GM18498 (cell line): ENCODE results near the gene FAM227A.
"Not testable (repeated sequence)": the region's sequence is repeated elsewhere in the genome, so short reads cannot be mapped to it uniquely, and the experiment has no call there.

Experiments
- ATAC-seq: cut with Tn5 transposase; IDR thresholded peaks from one replicate; pipeline ENCODE4 v1.9.1; 2021; ENCODE audit warnings: mild to moderate bottlenecking, moderate library complexity; ENCODE audit not compliant: unreplicated experiment

Gene FAM227A

DNA sequence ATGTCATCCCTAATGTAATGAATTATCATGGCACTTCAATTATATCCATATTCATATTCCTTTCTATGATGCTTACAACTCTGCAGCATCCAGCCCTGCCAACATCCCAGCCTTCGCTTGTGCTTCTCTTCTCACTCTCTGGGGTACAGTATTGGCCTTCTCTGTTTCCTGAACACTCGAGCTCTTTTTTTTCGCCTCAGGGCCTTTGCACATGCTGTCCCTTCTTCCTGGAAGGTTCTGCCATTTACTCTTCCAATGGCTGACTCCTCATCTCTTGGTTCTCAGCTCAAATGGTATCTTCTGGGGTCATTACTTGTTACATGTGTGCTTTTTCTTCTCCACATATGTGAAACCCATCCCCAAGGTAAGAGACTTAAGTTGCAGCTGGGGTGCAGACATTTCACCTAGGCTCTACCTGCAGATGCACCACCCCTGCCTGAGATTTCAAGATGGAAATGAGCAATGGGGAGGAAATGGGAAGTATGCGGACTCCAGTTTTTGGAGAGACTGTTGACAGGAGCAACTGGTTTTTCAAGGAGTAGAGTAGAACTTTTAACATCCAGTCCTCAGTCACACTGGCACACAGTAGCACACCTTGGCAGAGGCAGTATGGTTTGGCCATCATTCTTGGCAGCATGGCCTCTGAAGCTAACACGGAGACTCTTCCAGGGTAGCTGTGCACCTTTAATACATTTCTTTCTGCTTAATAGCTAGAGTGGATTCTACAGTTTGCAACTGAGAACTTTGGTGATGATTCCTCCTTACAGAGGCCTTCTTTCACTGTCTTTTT is 43.8 kb downstream of the FAM227A start:
- ATAC-seq, result no peak

DNA sequence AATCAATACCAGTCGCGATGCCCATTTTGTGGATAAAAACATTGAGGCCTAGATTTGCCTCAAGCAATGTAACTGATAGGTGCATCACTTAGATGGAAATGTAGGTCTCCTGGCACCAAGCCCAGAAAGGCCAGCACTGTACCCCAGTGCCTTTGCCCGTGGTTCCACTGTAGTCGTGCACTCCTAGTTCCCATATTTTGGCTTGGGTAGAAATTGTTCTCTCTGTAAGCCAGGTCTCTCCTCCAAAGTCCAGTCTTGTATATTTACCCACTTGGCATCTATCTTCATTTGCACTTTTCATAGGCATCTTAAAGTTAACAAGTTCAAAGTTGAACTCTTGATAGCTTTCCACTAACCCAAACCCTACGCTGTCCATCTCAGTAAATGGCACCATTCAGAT is 44.6 kb downstream of the FAM227A start:
- ATAC-seq, result no peak

DNA sequence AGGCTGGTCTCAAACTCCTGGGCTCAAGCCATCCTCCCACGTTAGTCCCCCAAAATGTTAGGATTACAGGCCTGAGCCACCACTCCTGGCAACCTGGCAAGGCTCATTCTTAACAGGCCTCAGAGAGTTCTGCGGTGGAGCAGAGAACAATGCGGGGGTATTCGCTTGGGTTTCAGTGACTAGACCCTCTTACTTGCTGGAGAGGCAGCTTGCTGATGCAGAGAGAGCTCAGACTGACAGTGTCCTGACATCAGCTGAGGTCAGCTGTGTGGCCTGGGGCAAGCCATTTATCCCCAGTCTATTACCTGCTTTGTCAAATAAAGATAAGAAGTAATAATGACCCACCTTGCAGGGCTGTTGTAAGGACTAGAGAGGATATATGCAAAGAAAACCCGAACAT is 46.0 kb downstream of the FAM227A start:
- no peak for ATAC-seq

DNA sequence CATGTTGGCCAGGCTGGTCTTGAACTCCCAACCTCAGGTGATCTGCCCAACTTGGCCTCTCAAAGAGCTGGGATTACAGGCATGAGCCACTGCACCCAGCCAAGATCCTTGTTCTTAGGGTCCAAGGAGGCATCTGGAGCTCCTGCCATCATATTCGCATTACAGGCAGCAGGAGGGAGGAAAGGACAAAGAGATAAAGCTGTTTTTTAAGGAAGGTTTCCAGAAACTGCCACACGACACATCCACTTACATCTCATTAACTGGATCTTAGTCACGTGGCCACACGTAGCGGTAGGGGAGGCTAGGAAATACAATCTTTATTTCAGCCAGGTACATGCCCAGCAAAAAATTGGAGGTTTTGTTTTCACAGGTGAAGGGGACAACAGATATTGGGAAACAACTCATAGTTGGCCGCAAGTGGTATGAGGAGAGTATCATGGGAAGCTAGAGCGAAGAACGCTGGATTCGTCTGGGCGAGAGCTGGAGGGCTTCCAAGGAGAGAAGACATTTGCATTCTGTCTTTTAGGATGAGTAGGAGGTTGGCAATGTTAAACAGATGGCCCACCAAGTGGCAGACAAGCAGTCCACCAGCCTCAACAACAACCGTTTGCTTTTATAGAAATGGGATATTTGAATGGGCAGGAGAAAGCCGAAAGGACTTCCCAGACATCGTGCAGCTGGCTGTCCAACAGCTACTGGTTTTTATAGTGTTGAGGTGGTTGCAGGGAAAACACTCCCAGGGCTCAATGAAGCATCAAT is 47.0 kb downstream of the FAM227A start:
- no peak for ATAC-seq

DNA sequence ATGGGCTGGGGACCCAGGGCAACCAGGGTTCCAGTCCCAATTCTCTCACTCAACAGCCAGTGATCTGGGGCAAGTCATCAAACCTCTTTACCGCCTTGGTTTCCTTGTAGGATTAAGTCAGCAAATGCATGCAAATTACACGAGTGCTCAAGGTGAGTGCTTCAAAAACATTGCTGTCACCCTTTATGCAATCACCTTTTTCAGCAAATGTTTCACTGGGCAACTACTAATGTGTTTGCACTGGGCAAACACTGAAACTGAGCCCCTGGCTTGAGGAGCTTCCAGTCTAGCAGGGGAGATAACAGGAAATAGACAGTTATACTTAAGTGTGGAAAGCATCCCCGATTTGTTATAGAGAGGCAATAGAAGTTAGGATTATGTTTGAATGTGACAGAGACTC is 48.5 kb downstream of the FAM227A start:
- no peak for ATAC-seq

DNA sequence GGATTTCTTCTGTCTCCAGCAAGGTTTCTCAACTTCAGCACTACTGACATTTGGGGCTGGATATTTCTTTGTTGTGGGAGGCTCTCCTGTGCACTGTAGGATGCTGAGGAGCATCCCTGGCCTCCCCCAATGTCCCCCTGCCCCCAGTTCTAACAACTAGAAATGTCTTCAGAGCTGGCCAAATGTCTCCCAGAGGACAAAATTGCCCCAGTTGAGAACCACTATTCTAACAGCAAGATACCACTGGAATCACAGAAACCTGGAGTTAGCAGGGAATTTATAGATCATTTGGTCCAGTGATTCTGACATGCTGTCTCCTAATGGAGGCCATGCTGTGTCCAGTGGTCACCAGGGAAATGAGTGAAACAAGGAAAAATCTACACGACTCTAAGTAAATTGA is 54.0 kb downstream of the FAM227A start:
- ATAC-seq, result no peak

DNA sequence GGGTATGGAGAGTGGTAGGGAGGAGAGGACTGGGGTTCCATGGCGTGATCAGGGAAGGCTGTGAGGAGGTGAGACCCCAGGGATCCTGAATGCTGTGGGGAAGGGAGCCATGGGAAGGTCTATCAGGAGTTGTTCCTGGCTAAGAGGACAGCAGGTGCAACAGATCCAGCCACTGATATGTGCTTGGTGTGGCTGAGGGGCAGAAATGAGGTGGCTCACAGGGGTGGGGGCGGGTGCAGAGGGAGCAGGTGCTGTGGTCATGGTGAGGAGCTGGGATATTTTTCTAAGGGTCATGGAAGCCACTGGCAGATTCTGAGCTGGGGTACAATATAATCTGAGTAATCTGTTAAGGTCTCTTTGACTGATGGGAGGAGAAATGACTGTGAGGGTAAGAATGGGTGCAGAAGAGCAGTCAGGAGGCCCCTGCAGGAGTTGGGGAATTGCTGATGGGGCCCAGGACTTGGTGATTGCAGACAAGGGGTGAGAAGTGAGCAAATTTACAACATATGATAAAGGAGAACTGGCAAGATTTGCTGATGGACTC is 54.9 kb downstream of the FAM227A start:
- ATAC-seq, result no peak

DNA sequence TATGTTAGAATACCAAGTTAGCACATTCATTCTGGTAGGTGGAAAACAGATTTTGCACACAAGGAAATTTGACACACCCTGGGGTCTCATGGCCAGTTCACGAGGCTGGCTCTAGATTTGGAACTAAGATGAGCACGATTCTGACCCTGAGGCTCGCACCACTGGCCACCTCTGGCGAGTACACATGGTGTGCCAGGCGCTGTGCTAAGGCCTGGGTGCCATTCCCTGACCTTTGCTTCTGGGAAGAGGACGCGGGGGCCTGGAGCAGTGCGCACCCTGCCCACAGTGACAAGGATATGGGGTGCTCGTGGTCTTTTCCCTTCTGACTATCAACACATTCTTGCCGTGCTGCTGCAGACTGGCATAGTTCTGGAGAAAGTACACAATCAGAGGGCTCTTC is 56.7 kb downstream of the FAM227A start:
- no peak for ATAC-seq

DNA sequence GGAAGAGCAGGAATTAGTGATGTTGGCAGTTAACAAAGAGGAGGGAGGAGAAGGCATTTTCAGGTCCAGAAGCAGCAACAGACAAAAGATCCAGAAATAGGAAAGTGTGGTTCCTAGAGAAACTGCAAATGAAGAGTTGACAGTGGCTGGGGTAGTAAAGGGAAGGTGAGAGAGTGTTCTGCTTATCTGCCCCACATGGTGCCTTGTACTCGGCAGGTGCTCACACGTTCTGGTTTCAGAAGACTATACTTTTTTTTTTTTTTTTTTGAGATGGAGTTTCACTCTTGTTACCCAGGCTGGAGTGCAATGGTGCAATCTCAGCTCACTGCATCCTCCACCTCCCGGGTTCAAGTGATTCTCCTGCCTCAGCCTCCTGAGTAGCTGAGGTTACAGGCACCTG is 73.3 kb downstream of the FAM227A start:
- not testable (repeated sequence) for ATAC-seq

DNA sequence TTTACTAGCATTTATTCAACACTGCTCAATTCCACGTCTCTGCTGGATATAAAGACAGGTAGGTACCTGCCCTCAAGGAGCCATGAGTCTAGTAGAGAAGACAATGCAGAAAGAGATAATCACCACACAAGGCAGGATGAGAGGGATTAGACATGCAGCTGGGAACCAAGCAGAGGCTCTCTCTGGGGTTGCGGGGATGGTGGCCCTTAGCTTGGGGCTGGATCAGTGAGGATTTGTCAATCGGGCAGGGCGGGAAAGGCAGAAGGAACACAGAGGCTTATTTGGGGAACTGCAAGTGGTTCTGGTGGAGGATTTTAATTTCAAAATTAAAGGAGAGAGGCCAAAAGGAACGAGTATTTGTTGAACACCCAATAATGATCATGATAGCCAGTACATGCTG is 77.7 kb downstream of the FAM227A start:
- ATAC-seq, result no peak

DNA sequence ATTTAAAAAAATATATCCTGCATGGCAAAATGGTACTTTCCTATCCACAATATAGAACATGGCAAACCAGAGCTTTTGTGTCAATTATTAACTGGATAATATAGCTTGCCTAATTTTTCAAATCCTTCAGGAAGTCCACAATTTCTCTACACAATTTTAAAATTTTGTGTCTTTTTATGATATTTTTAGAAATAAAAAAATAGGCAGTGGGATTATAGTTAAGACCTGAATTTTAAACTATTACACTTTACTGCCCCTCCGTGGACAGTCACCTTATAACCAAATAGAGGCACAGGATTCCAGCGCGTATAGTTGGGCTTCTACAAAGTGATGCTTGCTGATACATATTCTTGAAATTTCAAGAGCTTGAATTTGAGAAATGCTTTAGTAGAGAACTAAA is 84.1 kb downstream of the FAM227A start:
- ATAC-seq, result no peak

DNA sequence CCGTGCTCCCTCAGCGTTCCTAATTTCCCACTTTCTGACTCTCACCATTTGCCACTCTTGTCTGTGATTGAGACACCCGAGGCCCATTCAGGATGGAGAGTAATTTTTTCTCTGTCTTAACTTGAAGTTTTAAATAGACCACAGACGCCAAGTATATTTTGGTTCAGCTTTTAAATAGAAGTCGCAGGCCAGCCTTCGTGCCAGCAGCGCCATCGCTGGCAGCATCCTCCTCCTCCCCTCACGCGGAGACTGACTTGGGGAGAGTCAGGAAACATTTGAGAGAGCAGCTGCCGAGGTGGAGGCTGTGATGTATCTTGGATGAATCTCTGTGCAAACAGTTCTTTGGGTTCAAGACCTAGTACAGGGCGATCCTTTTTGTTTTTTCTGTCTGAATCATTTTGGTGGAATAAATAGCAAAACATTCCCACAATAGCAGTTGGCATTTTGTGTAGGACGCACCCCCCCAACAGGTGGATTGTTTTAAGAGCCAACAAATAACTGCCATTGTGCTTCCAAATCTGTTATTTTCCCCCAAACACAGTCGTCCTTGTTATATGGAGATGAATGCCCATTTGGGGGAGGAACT is 85.3 kb downstream of the FAM227A start:
- no peak for ATAC-seq

DNA sequence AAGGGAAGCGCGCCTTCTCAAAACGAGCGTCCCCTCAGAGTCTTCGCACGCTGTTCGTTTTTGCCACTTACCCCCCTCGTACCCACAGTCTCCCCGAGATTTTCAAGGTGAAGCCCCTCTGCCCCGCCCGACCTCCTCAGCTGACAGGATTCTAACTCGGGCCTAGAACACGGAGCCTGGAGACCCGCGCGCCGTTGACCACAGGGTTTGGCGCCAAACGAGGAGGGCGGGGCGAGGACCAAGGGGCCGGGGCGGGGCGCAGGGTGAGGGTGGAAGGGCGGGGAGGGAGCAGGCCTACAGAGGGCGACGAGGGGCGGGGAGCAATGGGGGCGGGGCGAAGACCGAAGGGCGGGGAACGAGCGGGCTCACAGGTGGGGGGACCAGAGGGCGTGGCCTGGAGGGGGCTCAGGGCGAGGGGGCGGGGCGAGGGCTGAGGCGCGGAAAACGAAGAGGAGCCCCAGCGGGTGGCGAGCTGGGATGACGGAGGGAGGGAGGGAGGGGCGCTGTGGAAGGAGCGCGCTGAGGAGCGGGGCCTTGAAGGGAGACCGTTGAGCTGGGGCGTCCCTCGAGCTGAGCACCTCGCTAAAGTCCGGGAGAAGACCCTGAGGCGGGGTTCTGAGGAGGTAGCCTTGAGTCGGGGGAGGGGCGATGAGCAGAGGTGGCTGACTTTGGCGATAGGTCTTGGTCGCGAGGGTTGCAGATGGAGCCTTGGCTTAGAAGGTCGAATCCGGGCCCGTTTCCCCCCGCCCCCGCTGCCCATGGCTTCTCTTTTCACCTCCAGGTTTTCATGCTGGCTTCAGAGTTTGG is 86.0 kb downstream of the FAM227A start, which contains the start of gene DMC1:
DMC1 (minus strand) TSS at position 212 of the 807 bp plus-strand sequence. CDS start 1,927 bp downstream, outside the sequence.
- peak; percentile 65 for ATAC-seq

DNA sequence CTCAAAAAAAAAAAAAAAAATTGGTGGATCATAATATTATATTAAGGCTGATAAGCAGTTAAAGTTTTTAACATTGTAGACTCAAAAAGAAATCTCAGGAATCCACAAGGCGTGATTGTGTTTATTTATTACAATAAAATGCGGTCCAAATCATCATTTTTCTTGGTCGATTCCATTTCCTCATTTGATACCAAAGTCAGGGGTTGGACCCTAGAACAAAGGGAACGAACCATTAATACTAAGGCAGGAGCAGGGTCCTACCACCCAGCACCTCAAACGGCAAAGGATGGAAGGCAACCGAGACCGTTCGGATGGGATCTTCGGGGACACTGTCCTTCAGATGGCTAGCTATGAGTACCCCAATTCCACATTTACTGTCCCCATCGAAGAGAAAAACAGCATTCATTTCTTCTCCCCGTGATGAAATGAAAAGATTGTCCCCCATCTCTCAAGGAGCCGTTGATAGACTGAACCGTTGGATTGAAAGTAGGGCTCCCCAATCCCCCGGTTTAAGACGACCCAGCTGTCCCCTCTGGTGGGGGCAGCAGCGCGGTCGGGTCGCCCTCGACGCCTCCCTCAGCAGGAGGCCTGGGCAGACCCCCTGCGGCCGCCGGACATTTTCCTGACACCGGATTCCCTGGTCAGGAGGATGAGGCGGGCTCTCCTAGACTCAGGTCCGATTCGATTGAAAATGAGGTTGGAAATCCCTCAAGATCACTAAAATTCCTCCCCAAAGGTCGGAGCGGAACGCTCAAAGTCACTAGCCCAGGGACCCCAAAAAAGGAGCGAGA is 86.8 kb downstream of the FAM227A start:
- peak; percentile 11 for ATAC-seq

DNA sequence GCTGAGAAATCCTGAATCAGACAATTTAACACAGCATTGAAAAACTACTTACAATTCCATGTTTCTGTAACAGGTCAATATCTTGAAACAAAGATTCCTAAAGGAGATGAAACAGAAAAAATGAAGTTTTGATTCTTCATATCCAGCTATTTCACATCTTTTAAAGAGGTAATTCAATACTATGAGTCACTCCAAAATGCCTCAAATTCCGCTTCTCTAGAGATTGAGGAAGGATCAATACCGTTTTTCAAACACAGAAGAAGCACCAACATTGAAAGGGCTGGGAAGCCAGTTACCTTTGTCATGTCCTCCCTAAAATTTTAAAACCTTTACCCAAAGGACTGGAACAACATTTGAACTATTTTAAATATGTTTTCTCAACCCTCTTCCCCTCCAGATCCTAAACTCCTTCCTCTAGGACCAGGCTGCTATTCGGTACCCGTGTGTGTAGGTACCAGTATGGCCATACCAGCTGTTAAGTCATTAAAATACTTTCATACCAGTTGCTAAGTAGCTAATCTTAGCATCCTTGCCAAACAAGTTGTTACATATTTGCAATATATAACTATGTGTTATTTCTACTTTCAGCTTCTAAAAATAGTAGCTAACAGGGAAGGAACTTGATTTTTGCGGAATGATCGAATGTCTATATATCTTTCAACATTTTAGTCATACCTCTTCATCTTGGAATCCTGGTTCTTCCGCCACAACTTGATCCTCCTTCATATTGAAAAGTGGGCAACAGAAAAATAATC is 88.5 kb downstream of the FAM227A start:
- ATAC-seq, result no peak

DNA sequence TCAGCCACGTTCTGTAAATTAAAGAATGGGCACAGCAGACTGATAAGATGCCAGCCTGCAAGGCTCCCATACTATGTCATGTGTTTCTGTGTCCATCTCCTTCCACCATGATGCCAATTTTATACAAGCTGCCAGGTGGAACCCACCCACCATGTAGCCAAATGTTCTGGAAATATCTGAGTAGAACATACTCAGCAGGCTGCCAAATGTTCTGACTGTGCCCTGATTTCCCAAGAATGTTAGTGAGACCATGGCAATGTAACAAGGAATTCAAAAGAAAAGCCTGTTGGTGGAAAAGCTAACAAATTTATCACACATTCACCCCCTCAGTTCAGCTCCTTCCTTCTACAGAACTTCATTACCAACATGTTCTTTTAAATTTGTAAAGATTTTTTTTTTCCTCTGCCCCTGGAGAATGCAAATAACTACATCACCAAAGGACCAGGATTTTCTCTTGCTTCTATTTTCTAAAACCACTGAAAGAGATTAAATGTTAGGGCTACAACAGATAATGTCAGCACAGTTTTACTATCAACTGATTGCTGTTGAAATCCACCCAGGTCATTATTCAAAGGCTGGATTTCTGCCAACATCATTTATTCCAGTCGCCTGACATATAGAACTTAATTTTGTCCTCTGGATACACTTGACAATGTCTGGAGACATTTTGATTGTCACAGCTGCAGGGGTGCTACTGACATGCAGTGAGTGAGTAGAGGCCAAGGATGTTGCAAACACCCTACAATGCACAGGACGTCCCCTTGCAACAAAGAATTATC is 89.3 kb downstream of the FAM227A start:
- no peak for ATAC-seq

DNA sequence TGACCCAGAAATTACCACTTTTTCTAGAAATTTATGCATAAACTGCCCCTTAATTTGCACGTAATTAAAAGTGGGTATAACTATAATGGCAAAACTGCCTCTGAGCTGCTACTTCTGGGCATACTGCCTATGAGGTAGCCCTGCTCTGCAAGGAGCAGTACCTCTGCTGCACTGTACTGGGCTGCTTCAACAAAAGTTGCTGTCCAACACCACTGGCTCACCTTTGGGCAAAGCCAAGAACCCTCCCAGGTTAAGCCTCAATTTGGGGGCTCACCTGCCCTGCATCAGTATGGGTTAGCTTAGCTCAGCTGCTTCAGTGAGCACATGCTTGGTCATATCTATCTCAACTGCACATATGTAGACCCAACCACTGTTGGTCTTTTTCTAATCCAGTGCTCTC is 90.8 kb downstream of the FAM227A start:
- ATAC-seq, result no peak

DNA sequence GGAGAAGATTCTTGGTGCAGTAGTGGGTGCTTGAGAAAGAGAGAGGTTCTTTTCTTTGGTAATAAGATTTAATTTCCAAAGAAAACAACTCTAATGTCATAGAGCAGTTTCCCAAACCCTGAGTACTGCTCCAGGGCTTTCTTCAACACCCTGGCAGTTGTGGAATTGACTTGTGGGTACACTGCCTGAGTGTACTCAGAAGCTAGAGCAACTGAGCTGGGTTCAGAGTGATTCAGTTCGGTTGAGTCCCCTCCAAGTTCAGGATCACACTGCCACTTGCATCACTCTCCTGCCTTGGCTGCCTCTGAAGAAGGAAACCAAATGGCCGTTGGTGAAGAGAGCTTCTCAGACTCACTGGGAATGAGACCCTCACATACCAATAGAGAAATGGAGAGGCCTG is 91.5 kb downstream of the FAM227A start:
- ATAC-seq, result no peak

DNA sequence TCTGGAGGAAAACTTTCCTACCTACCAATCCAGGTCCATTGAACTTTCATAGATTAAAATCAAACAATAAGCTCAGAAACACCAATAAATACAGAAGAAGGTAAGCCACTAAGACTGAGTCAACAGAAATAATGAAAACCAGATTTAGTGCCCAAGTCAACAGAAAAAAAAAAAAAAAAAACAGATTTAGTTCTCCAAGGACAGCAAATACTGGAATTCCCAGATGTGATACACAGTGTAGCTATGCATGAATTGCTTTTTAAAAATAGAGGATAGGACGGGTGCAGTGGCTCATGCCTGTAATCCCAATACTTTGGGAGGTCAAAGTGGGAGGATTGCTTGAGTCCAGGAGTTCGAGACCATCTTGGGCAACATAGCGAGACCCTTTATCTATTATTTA is 101.9 kb downstream of the FAM227A start:
- ATAC-seq, result no peak
